ENCODE results near the gene GTPBP8. TPM values are rescaled to one million over a fixed set of nuclear protein-coding genes. Genes with fewer than 3 reads are reported as not detected.

GTPBP8 gene
- total RNA-seq, 4 donors from 2014 or later, result 21.6 to 30.8 (median 24.8) TPM

- no peak for DNase-seq (ENCODE audit: extremely low spot score)
- intact Hi-C loops (cut with DNase I), result no loop called here
- H3K4me1 ChIP-seq, result peaks cover 0 to 6% (median 1%) of the 10 kb centered on the region in 4 donors
- no peak for TF ChIP-seq CTCF (IDR thresholded peaks at IDR 0.05)
- no peak for TF ChIP-seq EP300 (IDR thresholded peaks at IDR 0.05)
- TF ChIP-seq POLR2A (IDR thresholded peaks at IDR 0.05; ENCODE audit: low read depth), result no peak
- no peak for TF ChIP-seq POLR2AphosphoS5 (IDR thresholded peaks at IDR 0.05)
- no peak overlapping the region for H3K27ac ChIP-seq (replicated peaks in 1 of 4)
- WGBS, result 90% methylated on average over 2 of the region's 2 CpGs
- H3K27me3 ChIP-seq, result no peaks in the 10 kb centered on the region
- no peaks in the 10 kb centered on the region for H3K9me3 ChIP-seq
- H3K36me3 ChIP-seq, result no peaks in the 10 kb centered on the region
- H3K4me3 ChIP-seq, result no peak overlapping the region
Measured at GRCh38 chr3:112984485-112984884, 6.3 kb upstream of the GTPBP8 start.

- no peaks in the 10 kb centered on the region for H3K27me3 ChIP-seq
- intact Hi-C loops (cut with DNase I), result no loop called here
- H3K36me3 ChIP-seq, result no peaks in the 10 kb centered on the region
- TF ChIP-seq EP300 (IDR thresholded peaks at IDR 0.05) (no peak), POLR2AphosphoS5 (IDR thresholded peaks at IDR 0.05) (no peak)
- peaks cover 14 to 26% (median 22%) of the 10 kb centered on the region in 4 donors for H3K4me1 ChIP-seq
- no peak overlapping the region for H3K27ac ChIP-seq (replicated peaks in 1 of 4)
- no peak overlapping the region for H3K4me3 ChIP-seq
- H3K9me3 ChIP-seq, result no peaks in the 10 kb centered on the region
- no peak for DNase-seq (ENCODE audit: extremely low spot score)
- WGBS, result 94% methylated on average over 6 of the region's 9 CpGs
Measured at GRCh38 chr3:112987710-112988334, 3.0 kb upstream of the GTPBP8 start.

- H3K27ac ChIP-seq (replicated peaks in 1 of 4), result no peak overlapping the region
- H3K27me3 ChIP-seq, result no peaks in the 10 kb centered on the region
- peaks cover 12 to 18% (median 18%) of the 10 kb centered on the region in 4 donors for H3K4me1 ChIP-seq
- H3K4me3 ChIP-seq, result no peak overlapping the region
- 95% methylated on average over 4 of the region's 4 CpGs for WGBS
- TF ChIP-seq CTCF (IDR thresholded peaks at IDR 0.05) (no peak), EP300 (IDR thresholded peaks at IDR 0.05) (no peak), POLR2AphosphoS5 (IDR thresholded peaks at IDR 0.05) (no peak), POLR2A (IDR thresholded peaks at IDR 0.05; ENCODE audit: low read depth) (no peak)
- intact Hi-C loops (cut with DNase I), result no loop called here
- no peak for DNase-seq (ENCODE audit: extremely low spot score)
- peaks cover 3 to 40% (median 23%) of the 10 kb centered on the region in 4 donors for H3K36me3 ChIP-seq
- no peaks in the 10 kb centered on the region for H3K9me3 ChIP-seq
Measured at GRCh38 chr3:112995800-112996199, 5.0 kb downstream of the GTPBP8 start.

GRCh38 chr3:113000691-113001090 lies 9.9 kb downstream of the GTPBP8 start:
- WGBS, result 77% methylated on average over 4 of the region's 4 CpGs
- H3K9me3 ChIP-seq, result no peaks in the 10 kb centered on the region
- H3K36me3 ChIP-seq, result peaks cover 26 to 87% (median 55%) of the 10 kb centered on the region in 4 donors
- TF ChIP-seq POLR2AphosphoS5 (IDR thresholded peaks at IDR 0.05), result no peak
- no peak for TF ChIP-seq POLR2A (IDR thresholded peaks at IDR 0.05; ENCODE audit: low read depth)
- no peak for TF ChIP-seq CTCF (IDR thresholded peaks at IDR 0.05)
- no peak for TF ChIP-seq EP300 (IDR thresholded peaks at IDR 0.05)
- intact Hi-C loops (cut with DNase I), result loop anchor here (10.0 kb wide), 1 partner anchor 1044 kb away; no protein-coding TSS in a partner anchor
- no peak overlapping the region for H3K27ac ChIP-seq (replicated peaks in 1 of 4)
- H3K4me3 ChIP-seq, result no peak overlapping the region
- no peak for DNase-seq (ENCODE audit: extremely low spot score)
- peaks cover 0 to 6% (median 0%) of the 10 kb centered on the region in 4 donors for H3K27me3 ChIP-seq
- peaks cover 0 to 4% (median 0%) of the 10 kb centered on the region in 4 donors for H3K4me1 ChIP-seq

GRCh38 chr3:113002037-113002436 lies 11.3 kb downstream of the GTPBP8 start:
- TF ChIP-seq POLR2A (IDR thresholded peaks at IDR 0.05; ENCODE audit: low read depth) (no peak), POLR2AphosphoS5 (IDR thresholded peaks at IDR 0.05) (no peak), EP300 (IDR thresholded peaks at IDR 0.05) (no peak), CTCF (IDR thresholded peaks at IDR 0.05) (no peak)
- intact Hi-C loops (cut with DNase I), result loop anchor here (10.0 kb wide), 1 partner anchor 1043 kb away; no protein-coding TSS in a partner anchor
- Histone ChIP-seq H3K4me1 (peaks cover 0 to 4% (median 0%) of the 10 kb centered on the region in 4 donors), H3K4me3 (no peak overlapping the region), H3K27me3 (peaks cover 0 to 6% (median 0%) of the 10 kb centered on the region in 4 donors), H3K9me3 (no peaks in the 10 kb centered on the region), H3K36me3 (peaks cover 33 to 96% (median 65%) of the 10 kb centered on the region in 4 donors), H3K27ac (replicated peaks in 1 of 4) (no peak overlapping the region)
- DNase-seq (ENCODE audit: extremely low spot score), result no peak
